OCI-LY3 (cell line): ENCODE measurements around the gene EPHB1.

Source experiments
- H2AFZ ChIP-seq: fragments of 200-600, 300-600 bp; shearing (Covaris generic); 2 replicates; pipeline ENCODE4 v1.6.0; 2014; ENCODE audit warnings: antibody characterized with exemption, low read depth, low read length
- H3K27ac ChIP-seq: fragments of 200-600, 300-600 bp; sonication (generic); 2 replicates; pipeline ENCODE4 v1.5.1; 2014; ENCODE audit warnings: mild to moderate bottlenecking, low read length, moderate library complexity, mixed read lengths
- H3K27me3 ChIP-seq: fragments of 200-600, 300-600 bp; sonication (generic); 2 replicates; pipeline ENCODE4 v1.6.1; 2014; ENCODE audit warnings: low read depth, low read length, mixed read lengths
- H3K36me3 ChIP-seq: fragments of 200-600, 300-600 bp; sonication (generic); replicated peaks from 2 replicates; pipeline ENCODE3; 2014; ENCODE audit warnings: low read depth, low read length, mixed read lengths
- H3K4me1 ChIP-seq: fragments of 300-600, 200-600 bp; sonication (generic); 2 replicates; pipeline ENCODE4 v1.6.1; 2014; ENCODE audit warnings: low read length, mixed read lengths
- H3K4me2 ChIP-seq: fragments of 200-600, 300-600 bp; sonication (generic); 2 replicates; pipeline ENCODE4 v1.6.1; 2014; ENCODE audit warnings: low read length, mixed read lengths
- H3K4me3 ChIP-seq: fragments of 300-600, 200-600 bp; sonication (generic); 2 replicates; pipeline ENCODE4 v1.5.1; 2014; ENCODE audit warnings: antibody characterized with exemption, mild to moderate bottlenecking, low read length, moderate library complexity
- H3K79me2 ChIP-seq: fragments of 300-600, 200-600 bp; shearing (Covaris generic); 2 replicates; pipeline ENCODE4 v1.6.1; 2014; ENCODE audit warnings: mild to moderate bottlenecking, low read length, mixed read lengths
- H3K9ac ChIP-seq: fragments of 300-600, 200-600 bp; shearing (Covaris generic); 2 replicates; pipeline ENCODE4 v1.6.0; 2014; ENCODE audit warnings: mild to moderate bottlenecking, low read length, moderate library complexity
- H3K9me3 ChIP-seq: fragments of 200-600, 300-600 bp; shearing (Covaris generic); 2 replicates; pipeline ENCODE4 v1.6.1; 2014; ENCODE audit warnings: low read length, mixed read lengths; ENCODE audit not compliant: insufficient read depth
- H4K20me1 ChIP-seq: fragments of 200-600, 300-600 bp; sonication (generic); 2 replicates; pipeline ENCODE4 v1.6.1; 2016; ENCODE audit warnings: low read length, mixed read lengths; ENCODE audit not compliant: insufficient read depth
- CTCF ChIP-seq: fragments of 200-600, 300-600 bp; sonication (generic); IDR thresholded peaks from 2 replicates; pipeline ENCODE4 v1.5.1; 2014; ENCODE audit warnings: antibody characterized with exemption, low read length, low read depth
- EZH2phosphoT487 ChIP-seq: fragments of 200-600 bp; shearing (Covaris generic); IDR thresholded peaks from 2 replicates; pipeline ENCODE4 v1.6.1; 2018; ENCODE audit warnings: antibody characterized with exemption, mixed run types, low read depth

The EPHB1 gene

GRCh38 chr3:134896696-134897095 is 101.6 kb downstream of the EPHB1 start:
- Histone ChIP-seq H3K36me3 (peaks cover 55% of the 10 kb centered on the region), H3K27me3 (no peaks in the 10 kb centered on the region), H3K4me3 (no peak overlapping the region), H3K4me1 (peaks cover 20% of the 10 kb centered on the region), H4K20me1 (peaks cover 99% of the 10 kb centered on the region), H3K79me2 (peaks cover 100% of the 10 kb centered on the region), H2AFZ (no peak overlapping the region), H3K4me2 (no peak overlapping the region), H3K27ac (no peak overlapping the region), H3K9ac (no peak overlapping the region), H3K9me3 (no peaks in the 10 kb centered on the region)
- TF ChIP-seq EZH2phosphoT487 (no peak), CTCF (no peak)

GRCh38 chr3:134897391-134898141 is 102.5 kb downstream of the EPHB1 start:
- peaks cover 51% of the 10 kb centered on the region for H3K36me3 ChIP-seq
- H3K9me3 ChIP-seq, result no peaks in the 10 kb centered on the region
- H2AFZ ChIP-seq, result no peak overlapping the region
- peaks cover 100% of the 10 kb centered on the region for H3K79me2 ChIP-seq
- H3K4me2 ChIP-seq, result no peak overlapping the region
- no peak for TF ChIP-seq EZH2phosphoT487
- no peak for TF ChIP-seq CTCF
- peaks cover 99% of the 10 kb centered on the region for H4K20me1 ChIP-seq
- peaks cover 29% of the 10 kb centered on the region for H3K4me1 ChIP-seq
- H3K4me3 ChIP-seq, result no peak overlapping the region
- H3K27ac ChIP-seq, result no peak overlapping the region
- no peak overlapping the region for H3K9ac ChIP-seq
- H3K27me3 ChIP-seq, result no peaks in the 10 kb centered on the region

GRCh38 chr3:134898181-134898754 is 103.2 kb downstream of the EPHB1 start:
- H3K27me3 ChIP-seq, result no peaks in the 10 kb centered on the region
- peaks cover 99% of the 10 kb centered on the region for H4K20me1 ChIP-seq
- H2AFZ ChIP-seq, result no peak overlapping the region
- no peak overlapping the region for H3K27ac ChIP-seq
- no peak overlapping the region for H3K9ac ChIP-seq
- no peak overlapping the region for H3K4me2 ChIP-seq
- peaks cover 46% of the 10 kb centered on the region for H3K36me3 ChIP-seq
- peaks cover 100% of the 10 kb centered on the region for H3K79me2 ChIP-seq
- no peak for TF ChIP-seq EZH2phosphoT487
- no peak for TF ChIP-seq CTCF
- H3K9me3 ChIP-seq, result no peaks in the 10 kb centered on the region
- peaks cover 36% of the 10 kb centered on the region for H3K4me1 ChIP-seq
- H3K4me3 ChIP-seq, result no peak overlapping the region

- Histone ChIP-seq H3K9me3 (no peaks in the 10 kb centered on the region), H3K4me3 (no peak overlapping the region), H3K9ac (no peak overlapping the region), H3K79me2 (peaks cover 100% of the 10 kb centered on the region), H3K27ac (no peak overlapping the region), H4K20me1 (peaks cover 99% of the 10 kb centered on the region), H3K27me3 (no peaks in the 10 kb centered on the region), H2AFZ (no peak overlapping the region), H3K4me2 (no peak overlapping the region), H3K4me1 (peaks cover 51% of the 10 kb centered on the region), H3K36me3 (peaks cover 38% of the 10 kb centered on the region)
- no peak for TF ChIP-seq CTCF
- no peak for TF ChIP-seq EZH2phosphoT487
Measured at GRCh38 chr3:134899786-134900185, 104.7 kb downstream of the EPHB1 start.
